ENCODE measurements around the gene LENG9.
"Not testable (repeated sequence)": the region's sequence is repeated elsewhere in the genome, so short reads cannot be mapped to it uniquely, and the experiment has no call there.

The LENG9 gene

GRCh38 chr19:54459282-54460229, 4.0 kb downstream of the LENG9 start:
- no peak for DNase-seq (ENCODE audit: low read depth in 1 of 2, low spot score in 1 of 2)

DNA sequence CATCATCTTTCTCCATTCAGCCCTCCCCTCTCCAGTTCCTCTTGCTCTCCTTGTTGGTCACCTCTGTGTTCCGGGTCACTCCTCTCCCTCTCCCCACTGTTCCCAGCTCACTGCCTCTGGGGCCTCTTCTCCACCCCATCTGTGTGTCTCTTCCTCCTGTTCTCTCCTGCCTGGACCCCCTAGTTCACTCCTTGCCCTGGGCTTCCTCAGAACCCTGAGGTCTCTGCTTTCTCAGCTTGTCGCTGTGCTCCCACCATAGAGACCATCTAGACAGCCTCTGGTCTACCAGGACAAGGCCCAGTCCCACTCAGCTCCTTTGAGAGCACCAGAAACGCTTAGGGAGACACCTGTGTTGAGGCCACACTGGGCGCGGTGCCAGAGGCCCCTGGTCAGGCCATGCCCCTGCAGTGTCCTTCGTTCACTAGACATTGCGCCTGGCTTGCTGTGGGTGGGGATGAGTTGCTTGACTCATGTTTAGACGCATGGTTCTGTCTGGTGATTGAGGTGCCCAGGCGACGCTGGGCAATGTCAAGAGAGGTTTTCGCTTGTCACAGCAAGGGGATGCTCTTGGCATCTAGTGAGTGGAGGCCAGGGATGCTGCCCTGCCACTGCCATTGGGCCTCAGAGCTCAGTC, 4.8 kb downstream of the LENG9 start:
- DNase-seq (ENCODE audit: low read depth in 1 of 2, low spot score in 1 of 2): no peak

- DNase-seq (ENCODE audit: low read depth in 1 of 2, low spot score in 1 of 2): no peak
Observed at GRCh38 chr19:54457773-54458647, 5.6 kb downstream of the LENG9 start.

- DNase-seq (ENCODE audit: low read depth in 1 of 2, low spot score in 1 of 2): no peak
Observed at GRCh38 chr19:54456423-54457373, 6.9 kb downstream of the LENG9 start.

DNA sequence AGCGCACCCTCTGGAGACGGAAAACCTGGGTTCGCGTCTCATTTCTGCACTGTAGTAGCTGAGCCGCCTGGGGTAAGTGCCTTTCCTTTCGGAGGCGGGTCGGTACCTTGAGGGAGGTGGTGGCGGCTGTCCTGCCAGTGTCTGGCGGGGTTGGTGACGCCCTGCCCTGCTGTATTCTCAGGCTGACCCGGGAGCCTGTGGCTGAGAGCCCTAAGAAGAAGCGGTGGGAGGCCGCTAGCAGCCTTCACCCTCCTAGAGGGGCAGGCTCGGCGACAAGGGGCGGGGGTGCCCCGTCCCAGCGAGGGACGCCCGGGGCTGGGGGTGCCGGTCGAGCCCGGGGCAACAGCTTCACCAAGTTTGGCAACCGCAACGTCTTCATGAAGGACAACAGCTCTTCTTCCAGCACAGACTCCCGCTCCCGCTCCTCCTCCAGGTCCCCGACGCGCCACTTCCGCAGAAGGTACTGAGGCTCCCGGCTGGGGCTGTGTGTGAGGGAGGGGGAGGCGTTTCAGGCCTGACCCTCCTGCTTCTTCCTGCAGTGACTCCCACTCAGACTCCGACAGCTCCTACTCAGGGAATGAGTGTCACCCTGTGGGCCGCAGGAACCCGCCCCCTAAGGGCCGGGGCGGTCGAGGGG, 7.7 kb downstream of the LENG9 start:
- DNase-seq (ENCODE audit: low read depth in 1 of 2, low spot score in 1 of 2): no peak

DNA sequence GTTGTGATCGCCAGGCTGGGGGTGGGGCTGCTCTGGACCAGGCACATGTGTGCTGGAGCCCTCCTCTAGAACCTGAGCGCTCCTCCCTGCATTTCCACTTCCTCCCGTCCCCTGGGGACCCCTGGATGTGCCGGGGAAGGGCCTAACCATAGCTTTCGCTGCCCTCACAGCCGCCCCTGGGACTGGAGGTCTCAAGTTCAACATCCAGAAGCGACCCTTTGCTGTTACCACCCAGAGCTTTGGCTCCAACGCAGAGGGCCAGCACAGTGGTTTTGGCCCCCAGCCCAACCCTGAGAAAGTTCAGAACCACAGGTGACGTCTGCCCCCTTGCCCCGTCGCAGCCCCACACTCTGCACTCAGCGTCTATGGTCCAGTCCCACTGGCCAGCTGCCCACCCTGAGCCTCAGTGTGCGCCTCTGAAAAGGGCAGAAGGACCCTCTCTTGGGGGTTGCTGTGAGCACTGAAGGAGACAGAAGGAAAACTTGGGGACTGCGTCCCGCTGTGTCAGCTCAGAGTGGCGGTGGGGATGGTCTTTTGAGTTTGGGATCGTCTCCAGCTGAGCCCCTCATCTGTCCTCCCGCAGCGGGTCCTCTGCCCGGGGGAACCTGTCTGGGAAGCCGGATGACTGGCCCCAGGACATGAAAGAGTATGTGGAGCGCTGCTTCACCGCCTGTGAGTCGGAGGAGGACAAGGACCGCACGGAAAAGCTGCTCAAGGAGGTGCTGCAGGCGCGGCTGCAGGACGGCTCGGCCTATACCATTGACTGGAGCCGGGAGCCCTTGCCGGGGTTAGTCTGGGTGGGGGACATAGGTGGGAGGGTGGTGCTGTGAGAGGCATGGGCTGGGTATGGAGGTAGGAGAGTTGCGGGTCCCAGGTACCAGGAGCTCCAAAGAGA, 8.6 kb downstream of the LENG9 start:
- no peak for DNase-seq (ENCODE audit: low read depth in 1 of 2, low spot score in 1 of 2)

DNA sequence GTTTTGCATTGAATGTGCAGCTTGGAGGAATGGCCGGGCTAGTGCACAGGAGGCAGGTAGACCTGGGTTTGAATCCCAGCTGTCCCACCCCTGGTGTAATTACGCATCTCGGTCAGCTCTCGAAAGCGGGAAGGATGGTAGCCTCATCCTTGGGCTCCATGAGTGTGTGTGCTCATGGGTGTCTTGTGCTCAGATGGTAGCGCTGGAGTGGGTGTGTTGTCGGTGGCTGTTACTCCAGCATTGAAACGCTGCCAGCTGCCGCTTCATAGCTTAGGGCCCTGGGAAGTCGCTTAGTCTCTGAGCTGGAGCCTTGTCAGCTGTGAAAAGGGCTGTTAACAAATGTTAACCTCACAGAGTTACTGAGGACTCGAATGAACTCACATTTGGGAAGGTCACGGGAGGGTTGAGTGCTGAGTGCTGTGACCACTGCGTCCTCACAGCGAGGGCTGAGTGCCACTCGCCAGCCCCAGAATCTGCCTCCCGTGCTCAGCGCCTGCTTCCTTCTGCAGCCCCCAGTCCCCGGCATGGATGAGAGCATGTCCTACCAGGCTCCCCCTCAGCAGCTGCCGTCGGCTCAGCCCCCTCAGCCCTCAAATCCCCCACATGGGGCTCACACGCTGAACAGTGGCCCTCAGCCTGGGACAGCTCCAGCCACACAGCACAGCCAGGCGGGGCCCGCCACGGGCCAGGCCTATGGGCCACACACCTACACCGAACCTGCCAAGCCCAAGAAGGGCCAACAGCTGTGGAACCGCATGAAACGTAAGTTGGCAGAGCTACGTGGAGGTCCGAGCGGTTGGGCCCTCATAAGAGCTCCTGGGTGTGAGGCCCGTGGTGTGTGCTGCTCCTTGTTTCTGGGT, 9.4 kb downstream of the LENG9 start:
- no peak for DNase-seq (ENCODE audit: low read depth in 1 of 2, low spot score in 1 of 2)

GRCh38 chr19:54452626-54453025, 11.0 kb downstream of the LENG9 start:
- DNase-seq (ENCODE audit: low read depth in 1 of 2, low spot score in 1 of 2): no peak

DNA sequence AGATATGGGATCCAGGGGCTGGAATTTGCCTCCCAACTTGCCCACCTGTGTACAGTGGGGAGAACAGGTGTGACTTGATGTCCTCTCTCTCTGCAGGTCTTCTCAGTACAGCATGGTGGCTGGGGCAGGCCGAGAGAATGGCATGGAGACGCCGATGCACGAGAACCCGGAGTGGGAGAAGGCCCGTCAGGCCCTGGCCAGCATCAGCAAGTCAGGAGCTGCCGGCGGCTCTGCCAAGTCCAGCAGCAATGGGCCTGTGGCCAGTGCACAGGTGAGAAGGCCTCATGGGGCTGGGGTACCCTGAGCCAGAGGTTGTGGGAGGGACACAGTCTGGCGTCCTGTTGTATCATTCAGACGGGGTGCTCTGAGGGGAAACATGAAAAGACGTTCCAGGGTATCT, 11.6 kb downstream of the LENG9 start:
- no peak for DNase-seq (ENCODE audit: low read depth in 1 of 2, low spot score in 1 of 2)

- no peak for DNase-seq (ENCODE audit: low read depth in 1 of 2, low spot score in 1 of 2)
Observed at GRCh38 chr19:54451331-54451871, 12.2 kb downstream of the LENG9 start.

DNA sequence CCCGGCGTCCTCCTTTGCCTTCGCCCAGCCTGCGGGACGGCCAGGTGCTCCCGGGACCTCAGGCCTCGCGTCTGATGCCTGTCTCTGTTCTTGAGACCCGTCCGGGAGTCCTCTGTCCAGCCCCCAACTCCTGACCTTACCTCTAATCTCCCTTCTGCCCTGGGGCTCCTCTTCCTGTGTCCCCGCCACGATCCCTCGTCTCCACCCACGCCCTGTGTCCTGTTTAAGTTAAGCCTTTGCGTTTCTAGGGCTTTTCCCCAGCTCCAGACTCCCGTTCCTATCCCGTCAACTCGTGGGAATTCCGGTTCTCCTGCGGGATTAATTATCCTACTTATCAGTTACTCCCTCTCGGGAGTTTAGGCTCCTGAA, 13.9 kb downstream of the LENG9 start:
- DNase-seq (ENCODE audit: low read depth in 1 of 2, low spot score in 1 of 2): no peak

GRCh38 chr19:54448774-54449700, 14.5 kb downstream of the LENG9 start, which contains the start of gene LENG8:
Gene LENG8, plus strand, starts transcription at chr19:54449199. Its CDS starts 2,146 bp downstream, at chr19:54451345.
- peak; percentile 92 to 95 for DNase-seq (ENCODE audit: low read depth in 1 of 2, low spot score in 1 of 2)

DNA sequence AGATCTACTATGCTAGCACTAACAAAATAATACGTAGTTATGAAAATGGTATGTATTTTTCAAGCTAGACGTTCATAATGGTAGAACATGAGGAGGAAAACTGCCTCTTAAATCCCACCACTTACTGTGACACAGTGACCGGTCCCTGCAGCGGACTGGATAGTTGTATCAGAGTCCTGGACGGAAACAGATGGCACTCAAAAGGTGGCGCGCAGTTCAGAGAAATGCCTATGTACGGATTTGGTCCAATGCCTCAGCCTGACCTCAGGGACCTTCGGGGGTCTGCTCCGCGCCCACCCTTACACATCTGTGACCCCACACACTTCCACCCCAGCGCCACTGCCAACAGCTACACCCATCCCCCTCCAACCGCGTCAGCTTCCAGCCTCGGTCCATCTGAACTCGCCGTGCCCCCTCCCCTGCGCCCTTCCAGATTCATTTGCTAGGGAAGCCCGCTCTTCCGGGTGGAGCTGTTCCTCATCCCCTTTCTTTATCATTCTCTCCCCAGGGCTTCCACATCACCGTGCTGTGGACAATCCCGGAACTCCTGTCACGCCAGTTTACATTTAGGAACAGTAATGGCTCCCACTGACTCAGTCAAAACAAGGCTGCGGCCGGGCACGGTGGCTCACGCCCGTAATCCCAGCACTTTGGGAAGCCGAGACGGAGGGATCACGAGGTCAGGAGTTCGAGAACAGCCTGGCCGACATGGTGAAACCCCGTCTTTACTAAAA, 15.4 kb downstream of the LENG9 start:
- DNase-seq (ENCODE audit: low read depth in 1 of 2, low spot score in 1 of 2): peak in 1 of 2 donors; percentile 24

DNA sequence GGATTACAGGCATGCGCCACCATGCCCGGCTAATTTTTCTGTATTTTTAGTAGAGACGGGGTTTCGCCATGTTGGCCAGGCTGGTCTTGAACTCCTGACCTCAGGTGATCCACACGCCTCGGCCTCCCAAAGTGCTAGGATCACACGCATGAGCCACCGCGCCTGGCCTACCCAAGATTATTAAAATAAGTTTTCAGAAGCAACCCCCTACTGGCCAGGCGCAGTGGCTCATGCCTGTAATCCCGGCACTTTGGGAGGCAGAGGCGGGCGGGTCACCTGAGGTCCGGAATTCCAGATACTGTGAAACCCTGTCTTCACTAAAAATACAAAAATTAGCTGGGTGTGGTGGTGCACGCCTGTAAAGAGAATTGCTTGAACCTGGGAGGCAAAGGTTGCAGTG, 17.2 kb downstream of the LENG9 start:
- DNase-seq (ENCODE audit: low read depth in 1 of 2, low spot score in 1 of 2): not testable (repeated sequence)

- no peak for DNase-seq (ENCODE audit: low read depth in 1 of 2, low spot score in 1 of 2)
Observed at GRCh38 chr19:54444737-54445136, 18.8 kb downstream of the LENG9 start.

- no peak for DNase-seq (ENCODE audit: low read depth in 1 of 2, low spot score in 1 of 2)
Observed at GRCh38 chr19:54440641-54441040, 22.9 kb downstream of the LENG9 start.
